ENCODE data around the gene HCN2. TPM values are rescaled to one million over a fixed set of nuclear protein-coding genes. Genes with fewer than 3 reads are reported as not detected.
"Not testable (repeated sequence)": the region's sequence is repeated elsewhere in the genome, so short reads cannot be mapped to it uniquely, and the experiment has no call there.

Gene HCN2
- total RNA-seq, 1 experiment from 2014 or later, result 12.7 TPM

DNA sequence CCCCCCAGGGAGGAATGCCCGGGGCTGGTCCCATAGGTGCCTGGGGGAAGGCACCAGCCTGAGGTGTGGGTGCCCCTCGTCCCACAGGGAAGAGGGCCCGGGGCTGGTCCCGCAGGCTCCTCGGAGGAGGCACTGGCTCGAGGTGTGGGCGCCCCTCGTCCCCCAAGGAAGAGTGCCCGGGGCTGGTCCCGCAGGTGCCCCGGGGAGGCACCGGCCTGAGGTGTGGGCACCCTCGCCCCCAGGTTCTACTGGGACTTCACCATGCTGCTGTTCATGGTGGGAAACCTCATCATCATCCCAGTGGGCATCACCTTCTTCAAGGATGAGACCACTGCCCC is 13.6 kb downstream of the HCN2 start:
- not testable (repeated sequence) for DNase-seq (ENCODE audit: low spot score)

DNA sequence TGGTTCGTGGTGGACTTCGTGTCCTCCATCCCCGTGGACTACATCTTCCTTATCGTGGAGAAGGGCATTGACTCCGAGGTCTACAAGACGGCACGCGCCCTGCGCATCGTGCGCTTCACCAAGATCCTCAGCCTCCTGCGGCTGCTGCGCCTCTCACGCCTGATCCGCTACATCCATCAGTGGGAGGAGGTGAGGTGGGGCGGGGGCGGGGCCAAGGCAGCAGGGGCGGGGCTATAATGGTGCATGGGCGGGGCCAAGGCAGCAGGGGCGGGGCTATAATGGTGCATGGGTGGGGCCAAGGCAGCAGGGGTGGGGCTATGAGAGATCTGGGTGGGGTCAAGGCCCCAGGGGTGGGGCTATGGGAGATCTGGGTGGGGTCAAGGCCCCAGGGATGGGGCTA is 14.1 kb downstream of the HCN2 start:
- not testable (repeated sequence) for DNase-seq (ENCODE audit: low spot score)

DNA sequence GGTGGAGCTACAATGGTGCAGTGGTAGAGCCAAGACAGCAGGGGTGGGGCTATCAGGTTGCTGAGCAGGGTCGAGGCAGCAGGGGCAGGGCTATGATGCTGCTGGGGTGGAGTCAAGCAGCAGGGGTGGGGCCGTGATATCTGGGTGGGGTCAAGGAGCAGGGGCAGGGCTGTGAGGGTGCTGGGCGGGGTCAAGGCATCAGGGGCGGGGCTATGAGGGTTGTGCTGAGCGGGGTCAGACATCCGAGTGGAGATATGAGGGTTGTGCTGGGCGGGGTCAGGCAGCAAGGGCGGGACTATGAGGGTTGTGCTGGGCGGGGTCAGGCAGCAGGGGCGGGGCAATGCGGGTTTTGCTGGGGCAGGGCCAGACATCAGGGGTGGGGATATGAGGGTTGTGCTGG is 14.7 kb downstream of the HCN2 start:
- no peak for DNase-seq (ENCODE audit: low spot score)

DNA sequence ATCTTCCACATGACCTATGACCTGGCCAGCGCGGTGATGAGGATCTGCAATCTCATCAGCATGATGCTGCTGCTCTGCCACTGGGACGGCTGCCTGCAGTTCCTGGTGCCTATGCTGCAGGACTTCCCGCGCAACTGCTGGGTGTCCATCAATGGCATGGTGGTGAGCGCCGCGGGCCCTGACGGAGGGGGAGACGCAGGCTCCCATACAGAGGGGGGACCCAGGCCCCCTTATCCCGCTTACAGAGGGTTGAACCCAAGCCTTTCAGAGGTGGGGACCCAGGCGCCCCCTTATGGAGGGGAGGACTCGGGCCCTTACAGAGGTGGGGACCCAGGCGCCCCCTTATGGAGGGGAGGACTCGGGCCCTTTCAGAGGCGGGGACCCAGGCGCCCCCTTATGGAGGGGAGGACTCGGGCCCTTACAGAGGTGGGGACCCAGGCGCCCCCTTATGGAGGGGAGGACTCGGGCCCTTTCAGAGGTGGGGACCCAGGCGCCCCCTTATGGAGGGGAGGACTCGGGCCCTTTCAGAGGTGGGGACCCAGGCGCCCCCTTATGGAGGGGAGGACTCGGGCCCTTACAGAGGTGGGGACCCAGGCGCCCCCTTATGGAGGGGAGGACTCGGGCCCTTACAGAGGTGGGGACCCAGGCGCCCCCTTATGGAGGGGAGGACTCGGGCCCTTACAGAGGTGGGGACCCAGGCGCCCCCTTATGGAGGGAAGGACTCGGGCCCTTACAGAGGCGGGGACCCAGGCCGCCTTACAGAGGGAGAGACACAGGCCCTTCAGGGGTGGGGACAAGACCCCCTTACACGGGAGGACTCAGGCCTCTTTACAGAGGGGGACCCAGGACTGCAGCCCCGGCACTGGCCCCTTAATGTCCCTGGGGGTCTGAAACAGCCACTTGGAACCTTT is 15.6 kb downstream of the HCN2 start:
- DNase-seq (ENCODE audit: low spot score), result not testable (repeated sequence)

DNA sequence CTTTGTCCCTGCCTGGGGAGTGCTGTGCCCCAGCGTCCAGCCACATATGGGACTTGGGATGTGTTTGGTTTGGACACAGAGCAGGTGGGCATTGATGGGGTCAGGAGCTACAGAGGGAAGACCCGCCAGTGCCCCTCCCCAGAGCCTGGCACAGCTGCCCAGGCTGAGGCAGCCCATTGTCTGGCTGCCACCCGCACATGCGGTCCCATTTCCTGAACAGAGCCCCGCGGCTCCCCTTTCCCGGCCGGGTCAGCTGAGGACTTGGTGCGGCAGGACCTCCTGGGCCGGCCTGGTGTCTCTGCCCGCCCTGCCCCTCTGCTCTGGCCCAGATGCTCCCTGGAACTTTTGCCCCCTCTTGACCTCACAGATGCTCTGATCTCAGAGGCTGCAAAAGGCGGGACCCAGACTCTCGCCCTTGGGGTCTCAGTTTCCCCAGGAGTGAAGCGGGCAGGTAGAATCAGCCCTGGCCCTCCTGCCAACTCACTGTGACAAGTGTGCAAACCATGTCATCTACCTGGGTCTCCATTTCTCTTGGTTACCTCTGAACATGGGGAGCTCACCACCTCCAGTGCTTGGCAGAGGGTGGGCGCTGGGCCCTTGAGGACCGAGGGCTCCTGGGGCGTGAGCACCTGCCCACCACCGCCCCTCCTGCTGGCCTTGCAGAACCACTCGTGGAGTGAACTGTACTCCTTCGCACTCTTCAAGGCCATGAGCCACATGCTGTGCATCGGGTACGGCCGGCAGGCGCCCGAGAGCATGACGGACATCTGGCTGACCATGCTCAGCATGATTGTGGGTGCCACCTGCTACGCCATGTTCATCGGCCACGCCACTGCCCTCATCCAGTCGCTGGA is 17.8 kb downstream of the HCN2 start:
- DNase-seq (ENCODE audit: low spot score), result no peak

DNA sequence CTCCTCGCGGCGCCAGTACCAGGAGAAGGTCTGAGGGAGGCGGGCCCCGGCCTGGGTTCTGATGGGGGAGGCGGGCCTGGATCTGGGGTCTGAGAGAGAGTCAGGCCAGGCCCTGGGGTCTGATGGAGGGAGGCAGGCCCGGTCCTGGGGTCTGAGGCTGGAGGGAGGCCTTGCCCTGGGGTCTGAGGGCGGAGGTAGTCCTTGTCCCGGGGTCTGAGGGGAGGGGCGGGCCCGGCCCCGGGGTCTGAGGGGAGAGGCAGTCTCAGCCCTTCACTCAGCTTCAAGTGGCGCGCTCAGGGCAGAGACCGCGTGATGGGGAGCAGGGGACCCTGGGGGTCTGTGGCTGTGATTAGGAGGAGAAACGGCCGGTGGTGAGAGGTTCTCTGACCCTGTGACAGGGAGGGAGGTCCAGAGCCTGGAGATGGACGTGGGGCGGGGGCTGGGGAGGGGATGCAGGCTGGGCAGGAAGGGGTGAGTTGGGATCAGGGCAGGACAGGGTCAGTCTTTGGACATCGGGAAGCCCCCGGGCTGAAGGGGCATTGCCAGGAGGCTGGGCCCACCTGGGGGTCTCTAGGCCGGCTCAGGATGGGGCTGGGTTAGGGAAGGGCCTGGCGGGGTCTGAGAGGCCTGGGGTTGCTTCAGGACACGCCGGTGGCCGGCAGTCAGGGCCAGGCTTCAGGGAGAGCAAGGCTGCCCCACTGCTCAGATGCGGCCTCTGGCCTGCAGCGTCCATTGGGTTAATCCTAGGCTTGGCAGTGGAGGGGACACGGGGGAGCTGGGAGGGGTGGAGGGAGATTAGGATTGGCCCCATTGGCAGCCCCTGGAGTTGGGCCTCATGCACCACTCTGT is 18.7 kb downstream of the HCN2 start:
- peak; percentile 37 for DNase-seq (ENCODE audit: low spot score)

DNA sequence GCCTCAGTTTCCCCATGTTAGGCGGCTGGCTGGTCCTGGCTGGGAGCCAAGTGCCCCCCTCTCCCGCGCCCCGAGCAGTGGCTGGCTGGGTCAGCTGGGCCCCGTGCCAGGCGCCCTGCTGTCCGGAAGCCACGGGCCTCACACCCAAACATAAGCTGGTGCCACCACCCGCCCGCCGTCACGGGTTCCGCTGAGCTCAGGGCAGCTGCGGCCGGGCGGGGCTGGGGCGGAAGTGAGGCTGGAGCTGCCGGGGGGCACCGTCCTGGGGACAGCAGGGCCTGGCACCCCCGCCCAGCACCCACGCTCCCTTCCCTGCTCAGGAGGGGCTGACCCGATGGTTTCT is 19.3 kb downstream of the HCN2 start:
- peak; percentile 85 for DNase-seq (ENCODE audit: low spot score)

DNA sequence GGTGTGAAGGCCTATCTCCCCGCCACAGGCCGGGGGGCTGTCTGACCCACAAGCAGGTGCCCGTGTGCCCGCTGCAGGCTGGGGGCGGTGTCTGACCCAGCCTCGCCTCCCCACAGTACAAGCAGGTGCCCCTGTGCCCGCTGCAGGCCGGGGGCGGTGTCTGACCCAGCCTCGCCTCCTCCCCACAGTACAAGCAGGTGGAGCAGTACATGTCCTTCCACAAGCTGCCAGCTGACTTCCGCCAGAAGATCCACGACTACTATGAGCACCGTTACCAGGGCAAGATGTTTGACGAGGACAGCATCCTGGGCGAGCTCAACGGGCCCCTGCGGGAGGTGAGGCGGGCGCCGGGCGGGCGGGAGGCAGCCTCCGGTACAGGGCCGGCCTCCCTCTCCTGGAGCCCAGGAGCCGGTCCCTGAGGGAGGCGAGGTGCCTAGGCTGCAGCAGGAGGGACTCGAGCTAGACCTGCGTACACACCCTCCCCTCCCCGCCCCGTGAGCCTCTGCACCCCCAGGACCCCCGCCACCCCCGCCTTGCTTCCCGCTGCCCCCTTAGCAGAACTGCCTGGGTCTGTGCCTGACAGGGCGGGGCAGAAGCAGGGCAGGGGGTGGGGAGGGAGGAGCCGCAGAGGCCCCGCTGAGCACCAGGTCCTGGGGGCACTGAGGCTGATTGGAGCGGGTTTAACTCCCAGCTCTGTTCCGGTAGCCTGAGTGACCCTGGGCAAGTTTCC is 20.6 kb downstream of the HCN2 start:
- DNase-seq (ENCODE audit: low spot score), result peak; percentile 95

DNA sequence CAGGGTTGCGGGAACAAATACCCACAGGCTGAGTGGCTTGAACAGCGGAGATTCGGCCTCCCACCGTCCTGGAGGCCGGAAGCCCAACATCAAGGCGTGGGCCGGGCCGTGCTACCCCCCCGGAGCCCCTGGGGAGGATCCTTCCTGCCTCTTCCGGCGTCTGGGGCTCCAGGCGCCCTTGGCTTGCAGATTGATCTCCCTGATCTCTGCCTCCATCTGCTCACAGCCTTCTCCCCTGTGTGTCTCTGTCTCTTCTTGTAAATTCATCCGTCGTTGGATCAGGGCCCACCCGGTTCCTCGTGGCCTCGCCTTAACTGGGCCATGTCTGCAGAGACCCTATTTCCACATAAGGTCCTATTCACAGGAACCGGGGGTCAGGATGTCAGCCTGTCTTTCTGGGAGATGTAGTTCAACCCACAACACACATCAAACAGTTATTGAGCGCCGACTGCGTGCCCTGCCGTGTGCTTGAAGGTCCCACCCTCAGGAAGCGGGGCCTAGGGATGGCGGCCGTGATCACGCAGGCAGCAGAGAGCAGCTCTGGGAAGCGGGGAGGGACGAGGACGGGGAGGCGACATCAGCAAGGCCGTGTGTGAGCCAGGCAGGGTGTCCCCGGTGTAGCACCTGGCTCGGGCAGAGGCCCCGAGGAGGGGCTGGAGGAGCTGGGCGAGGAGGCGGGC is 21.3 kb downstream of the HCN2 start:
- no peak for DNase-seq (ENCODE audit: low spot score)

DNA sequence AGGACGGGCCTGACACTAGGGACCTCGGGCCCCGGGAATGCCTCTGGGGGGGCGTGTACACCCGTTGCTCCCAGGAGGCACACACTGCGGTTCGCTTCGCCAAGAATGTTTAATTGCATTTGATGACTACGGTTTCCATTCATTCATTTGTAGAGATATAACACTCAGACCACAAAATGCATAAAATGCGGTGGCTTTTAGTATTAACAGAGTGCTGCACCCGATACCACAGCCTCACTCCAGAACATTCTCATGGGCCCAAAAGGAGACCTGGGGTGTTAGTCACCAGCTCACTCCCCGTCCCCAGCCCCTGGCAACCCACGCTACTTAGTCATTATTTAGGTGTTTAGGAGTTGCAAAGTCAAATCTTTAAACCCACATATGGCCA is 21.8 kb downstream of the HCN2 start:
- DNase-seq (ENCODE audit: low spot score), result peak; percentile 99

DNA sequence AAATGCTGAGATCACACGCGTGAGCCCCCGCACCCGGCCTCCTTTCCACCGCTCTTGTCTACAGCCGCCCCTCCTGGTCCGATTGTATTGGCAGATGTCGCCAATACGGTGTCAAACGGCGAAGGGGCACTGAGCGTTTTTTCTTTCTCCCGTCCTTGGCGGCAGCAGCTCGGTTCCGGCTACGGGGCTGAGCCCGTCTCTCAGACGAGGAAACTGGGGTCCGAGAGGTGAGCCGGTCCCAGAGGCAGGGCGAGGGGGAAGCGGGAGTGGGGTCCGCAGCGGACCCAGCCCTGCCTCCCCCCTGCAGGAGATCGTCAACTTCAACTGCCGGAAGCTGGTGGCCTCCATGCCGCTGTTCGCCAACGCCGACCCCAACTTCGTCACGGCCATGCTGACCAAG is 23.3 kb downstream of the HCN2 start:
- DNase-seq (ENCODE audit: low spot score), result no peak

DNA sequence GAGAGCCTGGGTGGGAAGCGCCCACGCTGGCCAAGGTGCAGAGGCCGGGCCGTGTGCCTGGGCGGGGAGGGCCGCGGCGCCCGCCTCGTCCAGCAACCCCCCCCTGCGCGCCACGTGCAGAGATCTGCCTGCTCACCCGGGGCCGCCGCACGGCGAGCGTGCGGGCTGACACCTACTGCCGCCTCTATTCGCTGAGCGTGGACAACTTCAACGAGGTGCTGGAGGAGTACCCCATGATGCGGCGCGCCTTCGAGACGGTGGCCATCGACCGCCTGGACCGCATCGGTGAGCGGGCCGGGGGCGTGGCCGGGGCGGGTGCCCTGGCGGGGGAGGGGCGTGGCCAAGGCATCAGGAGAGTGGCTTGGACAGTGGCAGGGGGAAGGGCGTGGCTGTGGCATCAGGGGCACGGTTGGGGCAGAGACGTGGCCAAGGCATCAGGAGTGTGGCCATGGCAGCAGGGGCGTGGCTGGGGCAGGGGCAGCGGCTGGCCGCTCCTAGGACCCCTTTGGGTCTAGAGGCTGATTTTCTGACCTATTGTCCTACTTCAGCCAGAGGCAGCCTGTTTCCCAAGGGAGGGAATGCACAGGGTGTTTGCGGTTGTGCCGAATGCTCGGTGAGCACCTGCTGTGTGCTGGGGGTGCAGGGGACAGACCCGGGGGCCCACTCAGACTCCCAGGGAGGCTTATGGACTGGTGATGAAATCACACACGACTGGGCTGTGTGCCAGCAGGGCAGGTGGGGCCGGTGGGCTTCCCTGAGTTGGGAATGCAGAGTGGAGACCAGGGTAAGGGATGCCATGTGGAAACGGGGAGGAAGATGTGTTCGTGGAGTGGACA is 24.3 kb downstream of the HCN2 start:
- no peak for DNase-seq (ENCODE audit: low spot score)

DNA sequence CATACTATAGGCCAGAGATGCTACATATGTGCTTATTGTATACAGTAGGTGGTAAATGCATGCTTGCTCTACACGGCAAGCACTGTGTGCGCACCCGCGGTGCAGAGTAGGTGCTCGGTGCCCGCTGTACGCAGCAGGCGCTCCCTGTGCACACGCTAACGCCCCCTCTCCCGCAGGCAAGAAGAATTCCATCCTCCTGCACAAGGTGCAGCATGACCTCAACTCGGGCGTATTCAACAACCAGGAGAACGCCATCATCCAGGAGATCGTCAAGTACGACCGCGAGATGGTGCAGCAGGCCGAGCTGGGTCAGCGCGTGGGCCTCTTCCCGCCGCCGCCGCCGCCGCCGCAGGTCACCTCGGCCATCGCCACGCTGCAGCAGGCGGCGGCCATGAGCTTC is 25.9 kb downstream of the HCN2 start:
- DNase-seq (ENCODE audit: low spot score), result no peak

DNA sequence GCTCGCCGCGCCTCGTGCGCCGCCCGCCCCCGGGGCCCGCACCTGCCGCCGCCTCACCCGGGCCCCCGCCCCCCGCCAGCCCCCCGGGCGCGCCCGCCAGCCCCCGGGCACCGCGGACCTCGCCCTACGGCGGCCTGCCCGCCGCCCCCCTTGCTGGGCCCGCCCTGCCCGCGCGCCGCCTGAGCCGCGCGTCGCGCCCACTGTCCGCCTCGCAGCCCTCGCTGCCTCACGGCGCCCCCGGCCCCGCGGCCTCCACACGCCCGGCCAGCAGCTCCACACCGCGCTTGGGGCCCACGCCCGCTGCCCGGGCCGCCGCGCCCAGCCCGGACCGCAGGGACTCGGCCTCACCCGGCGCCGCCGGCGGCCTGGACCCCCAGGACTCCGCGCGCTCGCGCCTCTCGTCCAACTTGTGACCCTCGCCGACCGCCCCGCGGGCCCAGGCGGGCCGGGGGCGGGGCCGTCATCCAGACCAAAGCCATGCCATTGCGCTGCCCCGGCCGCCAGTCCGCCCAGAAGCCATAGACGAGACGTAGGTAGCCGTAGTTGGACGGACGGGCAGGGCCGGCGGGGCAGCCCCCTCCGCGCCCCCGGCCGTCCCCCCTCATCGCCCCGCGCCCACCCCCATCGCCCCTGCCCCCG is 26.5 kb downstream of the HCN2 start:
- no peak for DNase-seq (ENCODE audit: low spot score)

DNA sequence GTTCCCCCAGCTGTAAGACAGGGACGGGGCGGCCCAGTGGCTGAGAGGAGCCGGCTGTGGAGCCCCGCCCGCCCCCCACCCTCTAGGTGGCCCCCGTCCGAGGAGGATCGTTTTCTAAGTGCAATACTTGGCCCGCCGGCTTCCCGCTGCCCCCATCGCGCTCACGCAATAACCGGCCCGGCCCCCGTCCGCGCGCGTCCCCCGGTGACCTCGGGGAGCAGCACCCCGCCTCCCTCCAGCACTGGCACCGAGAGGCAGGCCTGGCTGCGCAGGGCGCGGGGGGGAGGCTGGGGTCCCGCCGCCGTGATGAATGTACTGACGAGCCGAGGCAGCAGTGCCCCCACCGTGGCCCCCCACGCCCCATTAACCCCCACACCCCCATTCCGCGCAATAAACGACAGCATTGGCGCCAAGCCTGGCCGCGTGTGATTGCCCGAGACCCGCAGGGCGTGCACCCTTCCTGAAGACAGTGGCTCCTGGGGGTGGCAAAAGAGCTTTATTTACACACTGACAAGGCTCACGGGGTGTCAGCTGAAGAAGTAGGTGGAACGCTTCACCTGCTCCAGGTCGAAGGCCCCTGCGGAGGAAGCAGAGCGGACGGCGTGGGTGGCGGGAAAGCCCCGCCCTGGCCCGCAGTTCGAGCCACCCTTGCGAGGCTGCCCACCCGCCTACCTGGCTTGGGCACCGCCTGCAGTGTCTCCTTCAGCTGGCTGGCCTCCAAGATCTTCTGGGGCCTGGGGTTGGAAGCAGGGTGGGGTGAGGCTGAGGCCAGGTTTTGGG is 27.3 kb downstream of the HCN2 start:
- no peak for DNase-seq (ENCODE audit: low spot score)

DNA sequence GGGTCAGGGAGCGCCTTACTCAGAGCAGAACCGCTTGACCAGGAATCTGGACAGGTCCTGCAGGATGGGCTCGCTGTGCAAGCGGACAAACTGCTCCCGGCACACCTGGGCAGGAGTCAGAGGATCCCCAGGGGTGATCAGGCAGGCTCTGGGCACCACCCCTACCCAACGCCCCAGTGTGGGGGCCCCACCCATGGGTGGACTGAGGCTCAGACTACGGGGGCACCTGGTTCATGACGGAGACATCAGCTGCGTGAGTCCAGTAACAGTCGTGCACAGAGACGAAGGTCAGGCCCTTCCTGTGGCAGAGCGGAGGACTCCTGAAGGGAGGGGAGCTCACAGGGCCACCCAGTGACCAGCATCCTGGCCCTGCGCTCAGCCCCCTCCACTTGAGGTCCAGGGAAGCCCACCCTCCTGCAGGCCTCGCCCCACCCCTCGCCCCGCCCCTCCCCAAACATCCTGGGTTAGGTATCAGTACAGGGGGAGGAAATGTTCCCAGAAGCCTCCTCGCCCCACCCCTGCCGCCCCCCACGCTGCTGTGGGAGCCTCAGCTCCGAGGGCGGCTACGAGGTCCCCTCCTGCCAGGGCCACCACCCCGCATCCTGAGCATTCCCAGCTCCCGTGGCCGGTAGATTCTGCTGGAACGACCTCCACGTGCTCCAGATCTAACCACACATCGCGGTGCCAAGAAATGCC is 28.0 kb downstream of the HCN2 start:
- no peak for DNase-seq (ENCODE audit: low spot score)

DNA sequence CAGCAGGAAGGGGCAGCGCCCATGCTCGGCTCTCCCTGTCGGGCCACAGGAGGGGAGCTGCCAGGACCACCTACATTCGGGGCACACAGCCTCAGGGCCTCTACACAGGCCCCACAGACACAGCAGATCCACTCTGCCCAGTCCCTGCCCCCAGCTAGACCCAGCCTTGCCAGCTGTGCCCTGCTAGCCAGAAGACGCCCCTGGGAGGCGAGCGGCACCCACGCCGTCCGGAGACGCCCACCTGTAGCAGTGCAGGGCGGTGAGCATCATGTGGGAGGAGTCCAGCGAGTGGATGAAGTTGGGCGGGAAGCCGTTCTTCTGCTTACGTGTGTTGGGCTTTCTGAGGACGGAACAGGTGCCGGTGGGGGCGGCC is 28.6 kb downstream of the HCN2 start:
- no peak for DNase-seq (ENCODE audit: low spot score)

DNA sequence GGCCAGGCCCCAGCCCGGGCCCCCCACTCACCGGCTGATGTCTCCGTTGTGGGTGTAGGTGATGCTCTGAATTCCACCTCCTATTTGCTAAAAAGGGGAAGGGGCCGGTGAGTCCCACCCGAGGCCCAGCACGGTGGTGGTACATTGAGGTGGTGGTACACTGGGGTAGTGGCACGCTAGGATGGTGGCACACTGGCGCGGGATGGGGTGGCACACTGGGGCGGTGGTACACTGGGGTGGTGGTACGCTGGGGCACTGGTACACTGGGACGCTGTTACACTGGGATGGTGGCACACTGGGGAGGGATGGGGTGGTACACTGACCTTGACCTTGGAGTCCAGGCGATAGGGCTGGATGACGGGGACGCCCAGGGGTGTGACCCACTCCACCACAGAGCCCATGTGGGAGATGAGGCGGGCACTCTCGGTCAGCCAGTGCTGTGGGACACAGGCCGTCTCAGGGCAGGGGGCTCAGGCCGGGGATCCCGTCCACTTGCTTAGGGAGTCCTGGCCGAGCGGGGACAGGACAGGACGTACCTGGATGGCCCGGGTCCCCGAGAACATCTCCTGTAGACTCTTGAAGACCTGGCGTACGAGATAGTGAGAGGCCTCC is 29.1 kb downstream of the HCN2 start:
- no peak for DNase-seq (ENCODE audit: low spot score)
